Esophagus mucosa (tissue), 1 donor: ENCODE data around the gene USF2. TPM values are rescaled to one million over a fixed set of nuclear protein-coding genes. Genes with fewer than 3 reads are reported as not detected.

Source experiments
- ATAC-seq: fragments of 200-7000 bp; cut with Tn5 transposase; one replicate; pipeline ENCODE4 v1.9.1; 2020
- total RNA-seq: library from RNA; stranded (reverse); gene quantifications from one replicate; pipeline ENCODE4 v1.2.4, GENCODE V29; 2023
- donor health status: DM: yes; HTN: yes; CAD: no.

Gene USF2
- total RNA-seq, 1 donor from 2014 or later, result 72.3 TPM

DNA sequence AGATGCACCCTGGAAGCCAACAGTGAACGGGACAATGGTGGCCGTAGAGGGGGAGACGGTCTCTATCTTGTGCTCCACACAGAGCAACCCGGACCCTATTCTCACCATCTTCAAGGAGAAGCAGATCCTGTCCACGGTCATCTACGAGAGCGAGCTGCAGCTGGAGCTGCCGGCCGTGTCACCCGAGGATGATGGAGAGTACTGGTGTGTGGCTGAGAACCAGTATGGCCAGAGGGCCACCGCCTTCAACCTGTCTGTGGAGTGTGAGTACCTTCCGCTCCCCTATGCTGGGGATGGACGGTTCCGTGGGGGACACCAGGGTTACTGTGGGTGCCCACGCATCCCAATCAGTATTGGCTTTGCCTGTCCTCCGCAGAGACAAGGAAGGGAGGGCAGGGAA, 33.7 kb downstream of the USF2 start:
- no peak for ATAC-seq

DNA sequence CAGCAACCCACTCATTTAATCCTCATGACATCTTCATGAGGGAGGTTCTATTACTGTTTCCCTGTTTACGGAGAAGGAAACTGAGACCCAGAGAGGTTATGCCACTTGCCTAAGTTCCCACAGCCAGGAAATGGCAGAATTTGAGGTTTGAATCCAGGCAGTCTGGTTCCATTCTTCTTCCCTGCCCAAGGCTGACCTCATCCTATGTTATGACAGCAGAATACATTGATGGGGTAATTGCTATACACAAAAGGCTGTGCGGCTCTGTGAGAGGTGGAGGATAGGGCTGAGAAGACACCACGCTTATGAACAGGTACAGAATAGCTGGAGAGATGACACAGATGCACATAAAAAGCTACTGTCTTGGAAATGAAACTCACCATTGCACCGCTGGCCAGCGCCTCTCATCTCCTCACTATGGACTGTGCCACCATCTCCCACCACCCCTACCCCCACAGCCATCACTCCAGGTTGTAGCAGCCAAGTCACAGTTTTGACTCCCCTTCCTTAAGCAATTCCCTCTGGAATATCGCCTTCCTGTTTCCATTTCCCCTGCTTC, 34.7 kb downstream of the USF2 start:
- ATAC-seq, result no peak

DNA sequence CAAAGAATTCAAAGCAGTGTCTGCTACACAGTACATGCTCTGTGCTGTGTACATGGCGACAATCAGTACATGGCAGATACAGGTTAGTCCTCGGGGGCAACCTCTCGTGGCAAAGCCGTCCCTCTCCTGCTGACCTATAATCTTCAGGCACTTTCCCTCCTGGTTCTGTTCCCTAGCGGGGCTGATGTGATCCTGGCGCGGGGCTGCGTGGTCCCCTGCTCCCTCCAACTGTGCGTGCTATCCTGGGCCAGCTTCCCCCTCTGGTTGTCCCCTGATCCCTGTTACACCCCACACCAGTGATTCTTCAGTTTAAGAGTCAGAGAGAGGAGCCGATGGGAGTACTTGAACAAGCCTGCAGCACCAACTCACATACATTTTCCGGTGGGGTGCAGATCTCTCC, 35.3 kb downstream of the USF2 start:
- no peak for ATAC-seq

DNA sequence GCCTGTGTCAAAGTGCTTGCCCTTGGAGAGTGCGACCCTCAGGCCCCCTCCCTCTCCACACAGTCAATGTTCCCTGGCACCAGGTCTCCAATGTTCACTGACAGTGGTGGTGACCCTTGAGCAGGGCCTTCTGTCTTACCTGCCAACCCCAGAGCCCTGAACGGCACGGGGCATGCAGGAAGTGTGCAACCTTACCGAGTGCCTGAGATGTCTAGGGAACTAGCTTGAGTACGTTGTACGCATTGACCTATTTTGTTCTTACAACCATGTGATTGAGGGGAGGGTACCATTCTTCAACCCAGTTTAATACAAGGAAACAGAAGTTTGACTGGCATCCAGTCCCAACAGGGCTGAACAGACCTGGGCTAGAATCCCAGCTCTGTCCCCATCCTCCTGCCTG, 36.4 kb downstream of the USF2 start:
- ATAC-seq, result no peak

DNA sequence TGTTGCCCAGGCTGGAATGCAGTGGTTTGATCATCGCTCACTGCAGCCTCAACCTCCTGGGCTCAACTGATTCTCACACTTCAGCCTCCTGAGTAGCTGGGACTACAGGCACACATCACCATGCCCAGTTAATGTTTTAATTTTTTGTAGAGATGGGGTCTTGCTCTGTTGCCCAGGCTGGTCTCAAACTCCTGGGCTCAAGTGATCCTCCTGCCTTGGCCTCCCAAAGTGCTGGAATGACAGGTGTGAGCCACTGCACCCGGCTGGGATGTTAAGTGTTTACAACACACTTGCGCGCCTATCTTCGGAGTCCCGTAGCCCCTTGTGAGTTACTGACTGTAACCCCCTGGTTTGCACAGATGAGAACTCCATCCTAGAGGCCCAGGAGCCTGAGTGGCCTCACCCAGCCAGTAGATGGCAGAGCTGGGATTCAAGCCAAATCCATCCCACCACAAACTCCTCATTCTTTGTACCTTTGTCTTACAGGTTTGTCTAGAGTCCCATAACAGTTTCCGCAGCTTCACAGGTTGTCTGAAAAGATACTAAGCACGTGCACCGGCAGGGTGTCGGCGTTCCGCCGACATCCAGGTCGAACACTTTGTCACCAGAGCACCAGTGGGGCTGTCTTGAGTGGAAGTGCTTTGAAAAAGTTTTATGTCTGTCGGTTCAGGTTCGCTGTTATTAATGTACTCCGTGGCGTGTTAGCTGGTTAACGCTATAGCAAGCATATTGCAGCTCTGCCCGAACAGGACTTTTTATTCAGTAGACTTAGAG, 37.9 kb downstream of the USF2 start:
- no peak for ATAC-seq

DNA sequence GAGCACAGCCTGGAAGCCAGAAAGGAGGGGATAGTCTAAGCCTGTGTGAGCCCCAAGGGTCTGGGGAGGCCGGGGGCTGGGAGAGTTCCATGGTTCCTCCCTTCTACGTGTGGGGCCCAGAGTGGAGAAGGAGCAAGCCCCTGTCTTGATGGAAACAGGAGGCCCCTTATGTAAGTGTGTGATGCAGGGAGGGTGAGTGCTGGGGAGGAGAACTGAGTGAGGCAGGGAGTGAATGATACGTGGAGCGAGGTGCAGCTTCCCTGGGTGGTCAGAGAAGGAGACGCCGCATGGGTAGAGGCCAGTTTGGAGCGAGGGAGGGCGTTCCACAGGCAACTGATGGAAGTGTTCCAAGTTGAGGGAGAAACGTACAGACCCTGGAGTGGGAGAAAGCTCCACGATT, 39.2 kb downstream of the USF2 start:
- ATAC-seq, result no peak

DNA sequence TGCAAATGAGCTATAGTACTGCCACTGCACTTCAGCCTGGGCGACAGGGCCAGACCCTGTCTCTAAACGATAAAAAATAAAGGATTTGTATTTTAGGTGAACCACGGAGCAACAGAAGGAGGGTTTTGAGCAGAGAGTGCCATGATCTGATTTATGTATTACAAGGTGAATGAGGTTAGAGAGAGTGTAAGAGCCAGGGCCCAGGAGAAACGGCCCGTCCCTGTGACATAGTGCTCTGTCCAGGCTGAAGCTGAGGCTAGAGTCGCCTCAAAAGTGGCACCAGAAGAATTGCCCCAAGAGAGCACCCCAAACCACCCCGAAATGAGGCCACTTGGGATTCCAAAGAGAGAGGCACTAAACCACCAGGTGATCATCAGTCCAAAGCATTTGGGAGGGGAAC, 40.1 kb downstream of the USF2 start:
- ATAC-seq, result no peak

DNA sequence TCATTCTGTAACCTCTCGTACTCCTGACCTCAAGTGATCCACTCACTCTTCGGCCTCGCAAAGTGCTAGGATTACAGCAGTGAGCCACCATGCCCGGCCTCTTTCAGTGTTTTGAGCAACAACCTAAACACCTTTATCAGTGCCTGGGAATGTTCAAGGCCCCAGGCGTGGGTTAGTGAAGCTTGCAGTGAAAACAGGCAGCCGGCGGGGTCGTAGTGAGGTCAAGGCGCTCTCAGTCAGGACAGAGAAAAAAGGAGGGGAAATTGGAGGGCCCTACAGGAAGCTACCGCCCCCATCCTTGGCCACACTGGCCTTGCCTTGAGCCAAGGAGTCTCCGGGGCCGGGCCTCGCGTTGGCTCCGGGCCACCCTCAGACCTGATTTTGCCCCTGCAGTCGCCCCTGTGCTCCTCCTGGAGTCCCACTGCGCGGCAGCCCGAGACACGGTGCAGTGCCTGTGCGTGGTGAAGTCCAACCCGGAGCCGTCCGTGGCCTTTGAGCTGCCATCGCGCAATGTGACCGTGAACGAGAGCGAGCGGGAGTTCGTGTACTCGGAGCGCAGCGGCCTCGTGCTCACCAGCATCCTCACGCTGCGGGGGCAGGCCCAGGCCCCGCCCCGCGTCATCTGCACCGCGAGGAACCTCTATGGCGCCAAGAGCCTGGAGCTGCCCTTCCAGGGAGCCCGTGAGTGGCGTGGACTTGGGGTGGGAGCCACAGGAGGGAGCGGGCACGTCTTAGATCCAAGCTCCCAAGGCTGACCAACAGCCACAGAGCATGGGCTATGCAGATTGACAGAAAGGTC, 40.9 kb downstream of the USF2 start:
- ATAC-seq, result no peak

DNA sequence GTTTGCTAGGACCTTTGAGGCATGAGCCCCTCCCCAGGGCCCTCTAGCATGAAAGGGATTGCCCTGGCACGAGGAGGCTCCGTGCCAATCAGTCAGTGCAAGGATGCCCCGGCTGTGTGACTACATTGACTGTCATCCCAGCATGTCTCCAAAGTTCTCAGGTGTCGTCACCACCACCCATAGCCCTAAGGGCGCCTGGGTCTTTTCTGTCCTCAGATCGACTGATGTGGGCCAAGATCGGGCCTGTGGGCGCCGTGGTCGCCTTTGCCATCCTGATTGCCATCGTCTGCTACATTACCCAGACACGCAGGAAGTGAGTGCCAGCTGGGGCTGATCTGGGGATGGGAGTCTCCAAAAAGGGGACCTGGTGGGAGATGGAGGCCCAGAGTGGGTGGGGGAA, 41.6 kb downstream of the USF2 start:
- ATAC-seq, result no peak

DNA sequence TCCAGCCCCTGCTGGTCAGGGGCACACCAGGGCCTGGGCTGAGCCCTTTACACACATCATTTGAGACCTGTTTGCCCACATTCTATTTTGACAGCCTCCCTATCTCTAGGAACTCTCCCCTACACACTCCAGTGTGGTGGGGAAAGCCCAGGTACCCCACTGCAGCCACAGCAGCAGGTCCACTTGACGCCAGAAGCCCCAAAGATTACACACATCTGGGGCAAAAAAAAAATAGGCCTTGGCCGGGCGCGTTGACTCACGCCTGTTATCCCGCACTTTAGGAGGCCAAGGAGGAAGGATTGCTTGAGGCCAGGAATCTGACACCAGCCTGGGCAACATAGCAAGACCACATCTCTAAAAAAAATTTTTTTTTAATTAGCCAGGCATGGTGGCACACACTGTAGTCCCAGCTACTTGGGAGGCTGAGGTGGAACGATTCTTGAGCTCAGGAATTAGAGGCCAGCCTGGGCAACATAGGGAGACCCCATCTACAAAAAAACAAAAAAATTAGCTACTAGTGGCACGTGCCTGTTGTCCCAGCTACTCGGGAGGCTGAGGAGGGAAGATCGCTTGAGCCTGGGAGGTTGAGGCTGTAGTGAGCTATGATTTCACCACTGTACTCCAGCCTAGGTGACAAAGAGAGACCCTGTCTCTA, 42.2 kb downstream of the USF2 start:
- ATAC-seq, result no peak

DNA sequence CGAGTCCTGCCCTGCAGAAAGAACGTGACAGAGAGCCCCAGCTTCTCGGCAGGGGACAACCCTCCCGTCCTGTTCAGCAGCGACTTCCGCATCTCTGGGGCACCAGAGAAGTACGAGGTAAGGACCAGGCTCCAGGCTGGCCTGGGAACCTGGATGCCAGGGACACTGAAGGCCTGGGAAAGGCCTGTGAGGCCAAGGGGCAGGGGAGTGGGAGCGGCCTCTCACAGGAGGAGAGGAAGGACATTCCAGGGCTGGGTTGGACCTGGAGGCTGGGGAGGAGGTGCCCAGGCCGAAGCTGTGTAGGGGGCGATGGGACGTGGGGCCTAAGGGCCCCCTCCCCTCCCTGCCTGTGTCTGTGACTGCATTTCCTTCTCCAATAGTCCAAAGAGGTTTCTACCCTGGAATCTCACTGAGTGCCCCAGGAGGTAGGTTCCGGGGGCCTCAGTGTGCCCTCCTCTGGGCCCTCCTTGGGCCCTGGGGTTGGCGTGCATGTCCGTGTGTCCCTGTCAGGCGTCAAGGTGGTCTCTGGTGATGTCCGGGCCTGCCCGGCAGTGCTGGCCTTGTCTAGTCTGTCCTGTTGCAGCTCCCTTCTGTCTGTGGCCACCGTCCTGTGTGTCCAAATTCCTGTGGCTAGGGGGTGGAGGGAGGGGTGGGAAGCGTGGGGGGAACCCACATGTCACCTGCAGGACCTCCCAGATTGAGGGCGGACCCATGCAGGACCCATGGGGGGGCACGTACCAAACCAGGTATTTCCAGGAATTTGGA, 43.3 kb downstream of the USF2 start:
- ATAC-seq, result no peak

DNA sequence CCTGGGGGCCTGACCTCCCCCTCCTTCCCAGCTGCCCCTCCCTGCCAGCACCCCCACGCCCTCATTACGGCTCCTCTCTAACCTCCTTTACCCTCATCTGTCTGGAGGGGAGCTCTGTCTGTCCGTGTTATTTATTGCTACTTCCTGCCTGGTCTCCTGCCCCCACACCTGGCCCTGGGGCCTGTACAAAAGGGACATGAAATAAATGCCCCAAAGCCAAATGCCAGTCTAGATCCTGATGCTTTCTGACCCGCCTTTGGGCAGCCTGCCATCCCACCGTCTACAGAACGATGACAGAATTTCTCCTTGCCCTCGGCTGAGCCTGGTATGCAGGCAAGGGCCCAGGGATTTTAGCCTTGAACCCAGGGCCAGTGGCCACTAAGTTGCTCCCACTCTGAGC, 44.8 kb downstream of the USF2 start:
- ATAC-seq, result no peak

DNA sequence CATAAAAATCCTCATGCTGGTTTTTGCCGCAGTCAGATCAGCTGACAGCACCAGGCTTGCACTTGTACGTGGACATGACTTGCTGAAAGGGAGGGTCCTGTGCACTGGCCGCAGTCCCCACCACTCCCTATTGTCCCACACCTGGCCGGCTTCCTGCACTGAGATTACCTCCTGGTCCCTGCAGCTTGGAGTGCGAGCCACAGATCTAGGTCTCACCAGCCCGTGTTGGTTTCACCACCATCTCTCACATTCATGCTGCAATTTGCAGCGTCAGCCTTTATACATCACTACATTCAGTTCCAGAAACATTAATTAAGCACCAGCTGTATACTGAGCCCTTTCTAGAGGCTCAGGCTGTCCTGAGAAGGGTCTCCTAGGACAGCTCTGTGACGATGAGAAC, 45.3 kb downstream of the USF2 start:
- no peak for ATAC-seq

DNA sequence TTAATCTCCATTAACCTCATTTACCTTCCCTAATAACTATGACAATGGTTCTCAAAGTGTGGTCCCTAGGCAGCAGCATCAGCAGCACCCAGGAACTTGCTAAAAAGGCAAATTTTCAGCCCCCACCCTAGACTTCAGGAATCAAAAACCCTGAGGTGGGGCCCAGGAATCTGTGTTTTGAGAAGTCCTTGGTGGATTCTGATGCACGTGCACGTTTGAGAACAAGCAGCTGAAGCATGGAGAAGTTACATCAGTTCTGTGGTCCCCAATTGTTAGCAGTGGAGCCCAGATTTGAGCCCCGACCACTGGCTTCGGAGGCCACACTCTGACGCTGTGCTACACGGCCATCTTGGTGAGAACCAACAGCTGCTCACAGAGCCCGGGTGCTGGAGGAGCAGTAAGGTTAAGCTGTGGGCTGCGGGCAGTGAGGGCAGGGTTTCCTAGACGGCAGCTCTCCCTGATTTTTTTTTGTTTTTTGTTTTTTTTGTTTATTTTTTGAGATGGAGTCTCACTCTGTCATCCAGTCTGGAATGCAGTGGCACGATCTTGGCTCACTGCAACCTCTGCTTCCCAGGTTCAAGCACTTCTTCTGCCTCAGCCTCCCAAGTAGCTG, 46.2 kb downstream of the USF2 start:
- ATAC-seq, result no peak

DNA sequence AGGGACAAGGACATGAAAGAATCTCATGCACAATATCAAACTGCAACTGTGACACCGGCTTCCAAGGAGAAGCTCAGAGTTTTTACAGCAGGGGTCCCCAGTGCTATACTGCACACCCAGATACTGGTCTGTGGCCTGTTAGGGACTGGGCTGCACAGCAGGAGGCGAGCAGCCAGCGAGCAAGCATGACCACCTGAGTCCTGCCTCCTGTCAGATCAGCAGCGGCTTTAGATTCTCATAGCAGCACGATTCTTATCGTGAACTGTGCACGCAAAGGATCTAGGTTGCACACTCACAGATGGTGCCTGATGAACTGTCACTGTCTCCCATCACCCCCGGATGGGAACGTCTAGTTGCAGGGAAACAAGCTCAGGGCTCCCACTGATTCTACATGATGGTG, 47.1 kb downstream of the USF2 start:
- ATAC-seq, result no peak

DNA sequence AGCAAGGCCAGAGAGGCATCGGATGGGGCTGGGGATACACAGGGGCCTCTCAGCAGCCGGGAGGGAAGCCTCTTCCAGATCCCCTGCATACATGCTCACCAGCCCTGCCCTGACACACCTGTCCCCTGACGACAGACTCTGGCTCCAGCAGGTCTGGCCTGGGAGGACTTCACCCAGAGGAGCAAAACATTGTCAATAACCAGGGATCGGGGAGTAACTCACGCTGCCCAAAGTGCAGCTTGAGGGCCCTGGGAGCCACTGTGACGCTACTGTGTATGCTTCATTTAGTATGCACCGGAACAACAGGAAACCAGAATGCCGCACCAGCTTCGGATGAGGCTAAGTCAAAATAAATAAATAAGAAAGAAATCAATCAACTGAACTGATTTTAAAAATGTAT, 47.8 kb downstream of the USF2 start:
- no peak for ATAC-seq

DNA sequence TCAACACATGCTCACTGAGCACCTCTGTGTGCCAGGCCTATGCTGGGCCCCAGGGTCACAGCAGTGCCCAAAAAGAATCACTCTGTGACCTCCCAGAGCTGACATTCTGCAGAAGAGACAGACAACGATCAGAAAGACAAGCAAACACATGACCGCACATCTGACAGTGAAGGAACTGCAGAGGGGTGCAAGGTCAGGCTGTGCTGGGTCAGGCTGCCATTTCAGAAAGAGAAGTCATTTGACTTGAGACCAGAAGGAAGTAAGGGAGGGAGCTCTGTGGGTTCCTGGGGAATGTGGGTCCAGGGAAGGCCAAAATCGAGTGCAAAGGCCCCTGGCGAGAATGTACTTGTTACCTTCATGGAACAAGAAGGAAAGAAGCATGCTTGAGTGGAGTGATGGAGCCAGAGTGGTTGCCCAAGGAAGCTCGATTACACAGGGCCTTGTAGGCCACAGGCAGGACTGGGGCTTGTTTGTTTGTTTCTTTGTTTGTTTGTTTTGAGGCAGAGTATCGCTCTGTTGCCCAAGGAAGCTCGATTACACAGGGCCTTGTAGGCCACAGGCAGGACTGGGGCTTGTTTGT, 48.8 kb downstream of the USF2 start:
- ATAC-seq, result no peak

DNA sequence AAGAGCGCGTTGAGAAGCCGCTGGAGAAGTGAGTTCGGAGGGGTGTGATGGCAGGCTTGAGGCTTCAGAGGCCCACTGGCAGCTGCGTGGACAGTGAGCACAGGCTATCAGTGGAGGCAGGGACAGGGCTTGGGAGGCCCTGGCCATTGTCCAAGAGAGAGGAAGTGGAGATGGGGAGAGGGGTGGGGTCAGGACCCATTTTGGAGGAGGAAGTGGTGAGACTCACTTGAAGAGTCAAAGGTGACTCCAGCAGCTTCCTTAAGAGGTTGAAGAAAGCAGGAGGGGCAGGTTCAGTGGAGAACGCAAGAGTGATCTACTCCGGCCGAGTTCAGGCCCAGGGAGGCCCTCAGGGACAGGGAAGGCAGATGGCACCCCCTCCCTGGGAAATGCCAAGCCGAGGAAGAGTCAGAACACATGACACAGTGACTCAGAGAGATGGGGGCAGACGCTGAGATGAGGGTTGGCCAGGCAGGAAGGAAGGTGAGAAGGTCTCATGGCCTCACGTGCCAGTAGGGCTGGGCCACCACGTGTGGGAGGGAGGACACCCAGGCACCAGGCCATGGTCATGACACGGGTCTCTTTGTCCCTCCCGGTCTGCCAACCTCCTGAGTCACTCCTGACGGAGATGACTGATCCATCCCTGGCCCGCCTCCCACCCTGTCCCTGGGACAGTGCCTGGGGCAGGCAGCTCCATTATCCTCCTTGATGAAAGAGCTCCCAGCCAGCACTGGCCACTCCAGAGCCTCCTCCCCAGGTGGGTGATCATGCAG, 50.1 kb downstream of the USF2 start:
- ATAC-seq, result peak; percentile 94

DNA sequence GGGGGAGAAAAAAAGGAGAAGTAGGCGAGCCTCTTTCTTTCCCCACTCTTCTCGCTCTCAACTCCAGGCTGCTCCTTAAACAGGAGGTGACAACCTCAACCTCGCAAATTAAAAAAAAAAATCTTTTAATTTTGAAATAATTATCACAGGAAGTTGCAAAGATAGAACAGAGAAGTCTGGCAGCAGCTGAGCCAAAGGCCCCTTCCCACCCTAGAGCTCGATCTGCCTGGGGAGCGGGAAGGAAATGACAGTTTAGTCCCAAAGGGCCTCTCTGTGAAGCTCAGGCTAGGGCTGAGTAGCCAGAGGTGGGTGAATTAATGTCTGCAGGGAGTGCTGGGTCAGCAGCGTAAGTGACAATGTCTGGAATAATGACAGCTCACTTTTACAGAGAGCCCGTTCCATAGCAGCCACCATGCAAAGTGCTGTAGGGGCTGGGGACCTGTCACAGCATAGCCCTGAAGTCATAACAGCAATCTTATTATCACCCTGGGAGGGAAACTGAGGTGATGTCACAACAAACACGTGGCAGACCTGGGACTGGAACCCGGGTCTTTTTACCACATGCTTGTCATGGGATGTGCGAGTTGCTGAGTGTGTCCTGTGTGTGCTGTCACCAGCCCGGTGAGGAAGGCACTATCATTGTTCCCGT, 51.4 kb downstream of the USF2 start:
- no peak for ATAC-seq

DNA sequence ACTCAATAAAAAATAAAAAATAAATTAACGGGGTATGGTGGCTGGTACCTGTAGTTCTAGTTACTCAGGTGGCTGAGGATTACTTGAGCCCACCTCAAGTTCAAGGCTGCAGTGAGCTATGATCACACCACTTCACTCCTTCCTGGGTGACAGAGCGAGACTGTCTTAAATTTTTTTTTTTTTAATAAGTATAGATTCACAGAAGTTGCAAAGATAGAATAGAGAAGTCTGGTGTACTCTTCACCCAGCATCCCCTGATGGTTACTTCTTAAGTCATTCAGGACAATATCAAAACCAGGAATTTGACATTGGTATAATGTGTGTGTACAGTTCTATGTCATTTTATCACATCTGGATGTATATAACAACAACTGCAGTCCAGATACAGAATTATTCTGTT, 52.5 kb downstream of the USF2 start:
- ATAC-seq, result no peak
